HEK293 (cell line): ENCODE measurements around the gene NEXN.

Experiments
- OVOL3 ChIP-seq: fragments of 450-650 bp; formaldehyde crosslinking; IDR thresholded peaks from 2 replicates; pipeline ENCODE4 v1.5.1; 2016; ENCODE audit warnings: missing biosample characterization, missing genetic modification characterization
- PRDM2 ChIP-seq: fragments of 450-650 bp; formaldehyde crosslinking; IDR thresholded peaks from 2 replicates; pipeline ENCODE4 v1.5.1; 2016; ENCODE audit warnings: missing biosample characterization, missing genetic modification characterization, borderline replicate concordance
- PRDM4 ChIP-seq: fragments of 450-650 bp; formaldehyde crosslinking; IDR thresholded peaks from 2 replicates; pipeline ENCODE4 v1.5.1; 2017; ENCODE audit warnings: missing biosample characterization, missing genetic modification characterization
- SCRT1 ChIP-seq: fragments of 450-650 bp; formaldehyde crosslinking; IDR thresholded peaks from 2 replicates; pipeline ENCODE4 v1.5.1; 2016; ENCODE audit warnings: missing biosample characterization, missing genetic modification characterization, borderline replicate concordance
- SP2 ChIP-seq: fragments of 450-650 bp; formaldehyde crosslinking; IDR thresholded peaks from 2 replicates; pipeline ENCODE4 v1.5.1; 2016; ENCODE audit warnings: missing biosample characterization, missing genetic modification characterization
- ZFHX2 ChIP-seq: fragments of 450-650 bp; formaldehyde crosslinking; conservative IDR thresholded peaks from 2 replicates; pipeline ENCODE4 v1.5.1; 2016; ENCODE audit warnings: missing biosample characterization, missing genetic modification characterization
- ZFP37 ChIP-seq: fragments of 450-650 bp; formaldehyde crosslinking; IDR thresholded peaks from 2 replicates; pipeline ENCODE4 v1.5.1; 2016; ENCODE audit warnings: missing biosample characterization, missing genetic modification characterization
- ZNF114 ChIP-seq: fragments of 450-650 bp; formaldehyde crosslinking; IDR thresholded peaks from 2 replicates; pipeline ENCODE4 v1.5.0; 2017; ENCODE audit warnings: missing biosample characterization, missing genetic modification characterization
- ZNF121 ChIP-seq: fragments of 450-650 bp; formaldehyde crosslinking; IDR thresholded peaks from 2 replicates; pipeline ENCODE4 v1.5.1; 2016; ENCODE audit warnings: missing biosample characterization, missing genetic modification characterization
- ZNF138 ChIP-seq: fragments of 450-650 bp; formaldehyde crosslinking; IDR thresholded peaks from 2 replicates; pipeline ENCODE4 v1.5.1; 2016; ENCODE audit warnings: missing biosample characterization, missing genetic modification characterization, borderline replicate concordance
- ZNF2 ChIP-seq: fragments of 450-650 bp; formaldehyde crosslinking; IDR thresholded peaks from 2 replicates; pipeline ENCODE4 v1.5.1; 2016; ENCODE audit warnings: missing biosample characterization, missing genetic modification characterization
- ZNF24 ChIP-seq: fragments of 450-650 bp; formaldehyde crosslinking; IDR thresholded peaks from 2 replicates; pipeline ENCODE4 v1.5.1; 2016; ENCODE audit warnings: missing biosample characterization, missing genetic modification characterization
- ZNF514 ChIP-seq: fragments of 450-650 bp; formaldehyde crosslinking; IDR thresholded peaks from 2 replicates; pipeline ENCODE4 v1.5.1; 2016; ENCODE audit warnings: missing biosample characterization, missing genetic modification characterization
- ZNF544 ChIP-seq: fragments of 450-650 bp; formaldehyde crosslinking; IDR thresholded peaks from 2 replicates; pipeline ENCODE4 v1.5.0; 2017; ENCODE audit warnings: missing biosample characterization, missing genetic modification characterization
- ZNF580 ChIP-seq: fragments of 450-650 bp; formaldehyde crosslinking; IDR thresholded peaks from 2 replicates; pipeline ENCODE4 v1.5.1; 2016; ENCODE audit warnings: missing biosample characterization, missing genetic modification characterization
- ZNF596 ChIP-seq: fragments of 450-650 bp; IDR thresholded peaks from 2 replicates; pipeline ENCODE4 v1.5.0; 2018; ENCODE audit warnings: missing biosample characterization, mild to moderate bottlenecking, missing genetic modification characterization, moderate library complexity
- ZNF624 ChIP-seq: fragments of 450-650 bp; formaldehyde crosslinking; IDR thresholded peaks from 2 replicates; pipeline ENCODE4 v1.5.1; 2017; ENCODE audit warnings: missing biosample characterization, missing genetic modification characterization
- ZNF791 ChIP-seq: fragments of 450-650 bp; formaldehyde crosslinking; IDR thresholded peaks from 2 replicates; pipeline ENCODE4 v1.5.1; 2016; ENCODE audit warnings: missing biosample characterization, missing genetic modification characterization
- ZSCAN30 ChIP-seq: fragments of 450-650 bp; IDR thresholded peaks from 2 replicates; pipeline ENCODE4 v1.5.1; 2018; ENCODE audit warnings: missing biosample characterization, mild to moderate bottlenecking, missing genetic modification characterization, moderate library complexity
- ZSCAN4 ChIP-seq: fragments of 450-650 bp; formaldehyde crosslinking; IDR thresholded peaks from 2 replicates; pipeline ENCODE4 v1.5.1; 2017; ENCODE audit warnings: missing biosample characterization, missing genetic modification characterization
- TF ChIP-seq, protein P1 (sequence below): fragments of 450-650 bp; formaldehyde crosslinking; IDR thresholded peaks from 2 replicates; pipeline ENCODE4 v1.5.1; 2016; ENCODE audit warnings: missing biosample characterization, missing genetic modification characterization, borderline replicate concordance
- TF ChIP-seq, protein P2 (sequence below): fragments of 450-650 bp; formaldehyde crosslinking; optimal IDR thresholded peaks from 2 replicates; pipeline ENCODE3; 2016; ENCODE audit warnings: missing biosample characterization, mild to moderate bottlenecking, missing genetic modification characterization

The NEXN gene

DNA sequence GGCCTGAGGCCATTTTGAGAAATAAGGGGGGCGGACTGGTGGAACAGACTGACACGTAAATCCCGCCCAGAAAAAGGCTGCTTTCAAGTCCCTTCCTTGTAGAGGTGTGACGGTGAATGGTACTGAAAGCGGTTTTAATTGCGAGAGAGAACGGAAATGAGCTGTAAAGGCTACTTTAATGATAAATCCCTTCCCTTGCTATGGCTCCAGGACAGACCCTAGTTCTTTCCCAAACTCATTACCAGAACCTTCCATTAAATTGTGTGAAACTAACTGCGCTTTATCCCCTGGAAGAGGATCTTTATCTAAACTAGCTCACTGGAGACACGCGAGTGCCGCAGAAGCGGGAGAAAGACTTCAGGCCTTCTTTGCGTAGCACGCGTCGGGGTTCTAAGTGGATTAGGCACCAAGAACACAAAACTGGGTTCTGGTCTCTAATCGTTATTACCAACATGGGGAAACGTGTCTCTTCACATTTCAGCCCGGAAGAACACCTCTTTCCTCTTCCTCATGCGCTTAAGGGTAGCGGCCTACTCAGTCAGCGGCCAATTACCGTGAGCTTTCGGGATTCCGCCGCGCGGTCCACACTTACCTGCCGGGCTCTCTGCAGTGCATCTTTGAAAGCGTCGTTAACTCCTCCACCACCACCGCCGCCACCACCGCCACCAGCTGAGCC, 90.0 kb downstream of the NEXN start (continued):
- TF ChIP-seq ZNF580 (tag by site-specific recombination) (0 out of 2 replicates have a peak, but pooled peaks have one; percentile 43), ZNF514 (tag by site-specific recombination) (no peak), ZFP37 (tag by site-specific recombination) (peak; percentile 50), ZNF596 (0 out of 2 replicates have a peak, but pooled peaks have one; percentile 45), ZNF138 (tag by site-specific recombination) (no peak), ZNF791 (no peak), OVOL3 (tag by site-specific recombination) (no peak), ZNF24 (tag by site-specific recombination) (no peak), SP2 (tag by site-specific recombination) (peak; percentile 73), PRDM2 (tag by site-specific recombination) (no peak), PRDM4 (tag by site-specific recombination) (peak; percentile 53), ZSCAN30 (peak; percentile 77), ZNF121 (tag by site-specific recombination) (no peak), ZSCAN4 (tag by site-specific recombination) (no peak), ZNF114 (tag by site-specific recombination) (no peak), ZFHX2 (tag by site-specific recombination) (0 out of 2 replicates have a peak, but pooled peaks have one; percentile 11), SCRT1 (tag by site-specific recombination) (no peak), ZNF2 (tag by site-specific recombination) (no peak), ZNF624 (tag by site-specific recombination) (no peak), ZNF544 (tag by site-specific recombination) (no peak)
- TF ChIP-seq, protein P1, sequence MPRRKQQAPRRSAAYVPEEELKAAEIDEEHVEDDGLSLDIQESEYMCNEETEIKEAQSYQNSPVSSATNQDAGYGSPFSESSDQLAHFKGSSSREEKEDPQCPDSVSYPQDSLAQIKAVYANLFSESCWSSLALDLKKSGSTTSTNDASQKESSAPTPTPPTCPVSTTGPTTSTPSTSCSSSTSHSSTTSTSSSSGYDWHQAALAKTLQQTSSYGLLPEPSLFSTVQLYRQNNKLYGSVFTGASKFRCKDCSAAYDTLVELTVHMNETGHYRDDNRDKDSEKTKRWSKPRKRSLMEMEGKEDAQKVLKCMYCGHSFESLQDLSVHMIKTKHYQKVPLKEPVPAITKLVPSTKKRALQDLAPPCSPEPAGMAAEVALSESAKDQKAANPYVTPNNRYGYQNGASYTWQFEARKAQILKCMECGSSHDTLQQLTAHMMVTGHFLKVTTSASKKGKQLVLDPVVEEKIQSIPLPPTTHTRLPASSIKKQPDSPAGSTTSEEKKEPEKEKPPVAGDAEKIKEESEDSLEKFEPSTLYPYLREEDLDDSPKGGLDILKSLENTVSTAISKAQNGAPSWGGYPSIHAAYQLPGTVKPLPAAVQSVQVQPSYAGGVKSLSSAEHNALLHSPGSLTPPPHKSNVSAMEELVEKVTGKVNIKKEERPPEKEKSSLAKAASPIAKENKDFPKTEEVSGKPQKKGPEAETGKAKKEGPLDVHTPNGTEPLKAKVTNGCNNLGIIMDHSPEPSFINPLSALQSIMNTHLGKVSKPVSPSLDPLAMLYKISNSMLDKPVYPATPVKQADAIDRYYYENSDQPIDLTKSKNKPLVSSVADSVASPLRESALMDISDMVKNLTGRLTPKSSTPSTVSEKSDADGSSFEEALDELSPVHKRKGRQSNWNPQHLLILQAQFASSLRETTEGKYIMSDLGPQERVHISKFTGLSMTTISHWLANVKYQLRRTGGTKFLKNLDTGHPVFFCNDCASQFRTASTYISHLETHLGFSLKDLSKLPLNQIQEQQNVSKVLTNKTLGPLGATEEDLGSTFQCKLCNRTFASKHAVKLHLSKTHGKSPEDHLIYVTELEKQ (tag by site-specific recombination): no peak
- TF ChIP-seq, protein P2, sequence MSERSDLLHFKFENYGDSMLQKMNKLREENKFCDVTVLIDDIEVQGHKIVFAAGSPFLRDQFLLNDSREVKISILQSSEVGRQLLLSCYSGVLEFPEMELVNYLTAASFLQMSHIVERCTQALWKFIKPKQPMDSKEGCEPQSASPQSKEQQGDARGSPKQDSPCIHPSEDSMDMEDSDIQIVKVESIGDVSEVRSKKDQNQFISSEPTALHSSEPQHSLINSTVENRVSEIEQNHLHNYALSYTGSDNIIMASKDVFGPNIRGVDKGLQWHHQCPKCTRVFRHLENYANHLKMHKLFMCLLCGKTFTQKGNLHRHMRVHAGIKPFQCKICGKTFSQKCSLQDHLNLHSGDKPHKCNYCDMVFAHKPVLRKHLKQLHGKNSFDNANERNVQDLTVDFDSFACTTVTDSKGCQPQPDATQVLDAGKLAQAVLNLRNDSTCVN (tag by site-specific recombination): no peak
